ENCODE data around the gene SLC6A8.
"Not testable (repeated sequence)": the region's sequence is repeated elsewhere in the genome, so short reads cannot be mapped to it uniquely, and the experiment has no call there.

SLC6A8 gene

DNA sequence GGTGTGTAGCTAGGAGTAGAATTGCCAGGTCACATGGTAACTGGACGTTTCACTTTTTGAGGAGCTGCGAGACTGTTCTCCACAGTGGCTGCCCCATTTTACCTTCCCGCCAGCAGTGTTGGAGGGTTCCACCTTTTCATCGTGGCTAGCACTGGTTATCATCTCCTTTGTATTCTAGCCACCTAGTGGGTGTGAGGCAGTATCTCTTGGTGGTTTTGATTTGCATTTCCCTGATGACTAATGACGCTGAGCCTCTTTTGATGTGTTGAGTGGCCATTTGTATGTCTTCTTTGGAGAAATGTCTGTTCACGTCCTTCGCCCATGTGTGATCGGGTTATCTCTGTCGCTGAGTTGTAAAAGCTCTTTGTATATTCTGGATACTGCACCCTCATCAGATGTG lies 47.5 kb downstream of the SLC6A8 start:
- DNase-seq (ENCODE audit: low read depth, low spot score): no peak
- H3K9ac ChIP-seq (ENCODE audit: insufficient read length): no peak overlapping the region
- no peak overlapping the region for H3K4me3 ChIP-seq
- no peaks in the 10 kb centered on the region for H3K36me3 ChIP-seq (ENCODE audit: insufficient read depth, low read length)
- H3K9me3 ChIP-seq (ENCODE audit: low read depth, low read length): no peaks in the 10 kb centered on the region
- TF ChIP-seq EZH2 (IDR thresholded peaks at IDR 0.05): no peak
- no peak for TF ChIP-seq FOXP2 (optimal IDR thresholded peaks at IDR 0.05; ENCODE audit: control extremely low read depth, extremely low read length, insufficient read depth)
- TF ChIP-seq POLR2AphosphoS5 (IDR thresholded peaks at IDR 0.05; ENCODE audit: borderline replicate concordance, low read depth, low read length): no peak
- no peak overlapping the region for H3K27ac ChIP-seq

GRCh38 chrX:153736071-153736820 lies 48.5 kb downstream of the SLC6A8 start:
- no peaks in the 10 kb centered on the region for H3K36me3 ChIP-seq (ENCODE audit: insufficient read depth, low read length)
- no peak overlapping the region for H3K27ac ChIP-seq
- H3K4me3 ChIP-seq: no peak overlapping the region
- TF ChIP-seq EZH2 (IDR thresholded peaks at IDR 0.05) (no peak), FOXP2 (optimal IDR thresholded peaks at IDR 0.05; ENCODE audit: control extremely low read depth, extremely low read length, insufficient read depth) (no peak), POLR2AphosphoS5 (IDR thresholded peaks at IDR 0.05; ENCODE audit: borderline replicate concordance, low read depth, low read length) (no peak)
- no peak for DNase-seq (ENCODE audit: low read depth, low spot score)
- H3K9me3 ChIP-seq (ENCODE audit: low read depth, low read length): no peaks in the 10 kb centered on the region
- no peak overlapping the region for H3K9ac ChIP-seq (ENCODE audit: insufficient read length)

DNA sequence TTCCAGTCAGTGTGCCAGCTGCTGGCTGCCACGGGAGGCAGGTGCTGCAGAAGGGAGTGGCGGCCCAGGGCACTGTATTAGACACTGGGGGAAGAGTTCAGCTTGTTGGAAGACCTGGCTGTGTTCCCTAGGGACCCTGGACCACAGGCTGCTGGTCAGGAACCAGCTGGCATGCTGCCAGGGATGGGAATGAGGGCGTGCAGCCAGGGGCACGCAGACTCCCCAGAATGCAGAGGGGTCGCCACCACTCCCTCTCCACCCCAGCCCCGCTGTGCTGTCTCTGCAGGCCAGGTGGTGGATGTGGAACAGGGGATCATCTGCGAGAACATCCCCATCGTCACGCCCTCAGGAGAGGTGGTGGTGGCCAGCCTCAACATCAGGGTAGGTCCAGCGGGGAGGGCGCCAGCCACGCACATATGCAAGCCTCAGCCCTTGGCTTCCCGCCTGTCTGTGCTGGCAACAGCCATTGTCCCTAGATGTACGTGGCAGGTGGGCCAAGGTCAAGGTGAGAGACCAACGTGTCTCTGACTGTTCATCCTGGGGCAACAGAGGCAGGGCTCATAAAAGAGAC lies 49.2 kb downstream of the SLC6A8 start:
- Histone ChIP-seq H3K36me3 (ENCODE audit: insufficient read depth, low read length) (no peaks in the 10 kb centered on the region), H3K9me3 (ENCODE audit: low read depth, low read length) (no peaks in the 10 kb centered on the region), H3K4me3 (no peak overlapping the region), H3K27ac (no peak overlapping the region), H3K9ac (ENCODE audit: insufficient read length) (no peak overlapping the region)
- no peak for TF ChIP-seq EZH2 (IDR thresholded peaks at IDR 0.05)
- TF ChIP-seq POLR2AphosphoS5 (IDR thresholded peaks at IDR 0.05; ENCODE audit: borderline replicate concordance, low read depth, low read length): no peak
- no peak for TF ChIP-seq FOXP2 (optimal IDR thresholded peaks at IDR 0.05; ENCODE audit: control extremely low read depth, extremely low read length, insufficient read depth)
- DNase-seq (ENCODE audit: low read depth, low spot score): no peak

DNA sequence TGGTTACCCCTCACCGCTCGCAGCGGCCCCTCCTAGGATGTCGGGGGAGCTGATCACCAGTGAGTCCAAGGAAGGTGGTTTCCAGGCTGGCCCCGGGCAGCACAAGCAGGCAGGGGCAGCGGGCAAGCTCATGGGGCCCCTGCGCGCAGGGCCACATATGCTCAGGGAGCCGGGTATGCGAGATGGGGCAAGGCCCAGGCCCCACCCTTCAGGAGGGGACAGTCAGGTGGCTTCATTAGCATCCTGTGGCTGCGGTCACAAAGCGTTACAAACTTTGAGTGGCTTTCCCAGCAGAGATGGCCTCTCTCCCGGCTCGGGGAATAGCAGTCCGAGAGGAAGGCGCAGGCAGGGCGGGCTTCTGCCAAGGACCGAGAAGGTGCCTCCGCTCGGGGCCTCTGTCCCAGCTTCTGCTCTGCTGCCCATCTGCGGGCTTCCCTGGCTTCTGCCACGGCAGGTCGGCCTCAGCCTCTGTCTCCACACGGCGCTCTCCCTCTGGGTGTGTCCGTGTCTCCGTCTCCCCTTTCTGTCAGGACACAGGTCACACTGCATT lies 50.4 kb downstream of the SLC6A8 start:
- H3K36me3 ChIP-seq (ENCODE audit: insufficient read depth, low read length): no peaks in the 10 kb centered on the region
- H3K9ac ChIP-seq (ENCODE audit: insufficient read length): no peak overlapping the region
- no peak for DNase-seq (ENCODE audit: low read depth, low spot score)
- no peak overlapping the region for H3K27ac ChIP-seq
- no peaks in the 10 kb centered on the region for H3K9me3 ChIP-seq (ENCODE audit: low read depth, low read length)
- no peak overlapping the region for H3K4me3 ChIP-seq
- no peak for TF ChIP-seq POLR2AphosphoS5 (IDR thresholded peaks at IDR 0.05; ENCODE audit: borderline replicate concordance, low read depth, low read length)

GRCh38 chrX:153739754-153740486 lies 52.2 kb downstream of the SLC6A8 start:
- DNase-seq (ENCODE audit: low read depth, low spot score): no peak
- TF ChIP-seq FOXP2 (optimal IDR thresholded peaks at IDR 0.05; ENCODE audit: control extremely low read depth, extremely low read length, insufficient read depth): no peak
- H3K27ac ChIP-seq: no peak overlapping the region
- no peaks in the 10 kb centered on the region for H3K9me3 ChIP-seq (ENCODE audit: low read depth, low read length)
- no peak overlapping the region for H3K9ac ChIP-seq (ENCODE audit: insufficient read length)
- no peak overlapping the region for H3K4me3 ChIP-seq
- no peaks in the 10 kb centered on the region for H3K36me3 ChIP-seq (ENCODE audit: insufficient read depth, low read length)

DNA sequence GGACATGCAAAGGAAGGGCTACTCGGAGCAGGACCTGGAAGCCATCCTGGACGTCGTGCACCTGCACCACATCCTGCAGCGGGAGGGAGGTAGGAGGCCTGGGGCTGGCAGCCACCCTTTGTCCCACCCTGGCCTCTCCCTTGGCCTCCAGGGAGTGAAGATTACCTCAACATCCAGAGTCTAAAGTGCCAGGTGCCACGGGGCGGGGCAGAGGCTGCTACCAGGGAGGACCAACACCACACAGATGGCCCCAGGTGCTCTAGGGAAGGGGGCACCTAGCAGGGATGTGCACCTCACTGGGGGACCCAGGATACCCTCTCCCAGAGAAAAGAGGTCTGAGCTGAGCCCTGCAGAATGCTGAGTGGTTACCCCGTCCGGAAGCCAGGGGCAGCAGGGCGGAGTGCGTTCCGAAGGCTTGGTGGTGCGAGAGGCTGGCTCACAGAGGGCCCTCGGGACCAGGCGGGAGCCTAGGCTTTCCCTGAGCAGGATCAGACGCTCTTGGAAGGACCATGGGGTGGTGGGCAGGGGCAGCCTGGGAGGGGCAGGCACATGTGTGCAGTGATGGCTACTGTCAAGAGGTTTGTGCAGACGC lies 53.0 kb downstream of the SLC6A8 start:
- DNase-seq (ENCODE audit: low read depth, low spot score): no peak
- no peaks in the 10 kb centered on the region for H3K9me3 ChIP-seq (ENCODE audit: low read depth, low read length)
- no peak overlapping the region for H3K4me3 ChIP-seq
- H3K9ac ChIP-seq (ENCODE audit: insufficient read length): no peak overlapping the region
- H3K36me3 ChIP-seq (ENCODE audit: insufficient read depth, low read length): no peaks in the 10 kb centered on the region
- H3K27ac ChIP-seq: no peak overlapping the region
- TF ChIP-seq EZH2 (IDR thresholded peaks at IDR 0.05) (no peak), POLR2AphosphoS5 (IDR thresholded peaks at IDR 0.05; ENCODE audit: borderline replicate concordance, low read depth, low read length) (no peak), FOXP2 (optimal IDR thresholded peaks at IDR 0.05; ENCODE audit: control extremely low read depth, extremely low read length, insufficient read depth) (no peak)

- Histone ChIP-seq H3K27ac (no peak overlapping the region), H3K4me3 (no peak overlapping the region), H3K36me3 (ENCODE audit: insufficient read depth, low read length) (no peaks in the 10 kb centered on the region), H3K9me3 (ENCODE audit: low read depth, low read length) (no peaks in the 10 kb centered on the region), H3K9ac (ENCODE audit: insufficient read length) (no peak overlapping the region)
- no peak for DNase-seq (ENCODE audit: low read depth, low spot score)
- TF ChIP-seq EZH2 (IDR thresholded peaks at IDR 0.05) (no peak), POLR2AphosphoS5 (IDR thresholded peaks at IDR 0.05; ENCODE audit: borderline replicate concordance, low read depth, low read length) (no peak), FOXP2 (optimal IDR thresholded peaks at IDR 0.05; ENCODE audit: control extremely low read depth, extremely low read length, insufficient read depth) (no peak)
Observed at GRCh38 chrX:153741446-153741845, 53.7 kb downstream of the SLC6A8 start.

DNA sequence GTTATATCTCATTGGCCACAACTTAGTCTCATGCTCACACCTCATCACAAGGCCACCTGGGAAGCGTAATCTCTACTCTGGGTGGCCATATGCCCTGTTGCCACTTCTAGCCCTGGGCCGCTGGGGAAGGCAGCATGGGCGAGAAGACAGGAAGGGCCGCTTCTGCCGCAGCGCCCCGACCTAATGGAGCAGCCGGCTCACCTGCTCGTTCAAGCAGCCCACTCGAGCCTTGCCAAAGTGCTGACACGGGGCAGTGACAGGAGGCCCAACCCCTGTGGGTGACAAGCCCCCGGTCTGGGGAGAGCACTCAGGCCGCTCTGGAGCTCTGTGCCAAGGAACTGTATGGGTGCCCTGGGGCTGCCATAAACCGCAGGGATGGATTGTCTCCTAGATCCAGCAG lies 54.4 kb downstream of the SLC6A8 start:
- H3K27ac ChIP-seq; H3K9ac ChIP-seq (ENCODE audit: insufficient read length); H3K4me3 ChIP-seq; H3K36me3 ChIP-seq (ENCODE audit: insufficient read depth, low read length); H3K9me3 ChIP-seq (ENCODE audit: low read depth, low read length); DNase-seq (ENCODE audit: low read depth, low spot score): not testable (repeated sequence)

- H3K36me3 ChIP-seq (ENCODE audit: insufficient read depth, low read length); H3K4me3 ChIP-seq; H3K27ac ChIP-seq; DNase-seq (ENCODE audit: low read depth, low spot score); H3K9me3 ChIP-seq (ENCODE audit: low read depth, low read length); H3K9ac ChIP-seq (ENCODE audit: insufficient read length): not testable (repeated sequence)
Observed at GRCh38 chrX:153742796-153743467, 55.2 kb downstream of the SLC6A8 start.

- H3K9ac ChIP-seq (ENCODE audit: insufficient read length); H3K9me3 ChIP-seq (ENCODE audit: low read depth, low read length); H3K4me3 ChIP-seq; DNase-seq (ENCODE audit: low read depth, low spot score); H3K36me3 ChIP-seq (ENCODE audit: insufficient read depth, low read length); H3K27ac ChIP-seq: not testable (repeated sequence)
Observed at GRCh38 chrX:153743468-153744209, 55.9 kb downstream of the SLC6A8 start.

Data from SK-N-MC (cell line).